ENCODE data around the gene DYNC2LI1.
"Not testable (repeated sequence)": the region's sequence is repeated elsewhere in the genome, so short reads cannot be mapped to it uniquely, and the experiment has no call there.

DYNC2LI1 gene

GRCh38 chr2:43773876-43774613 is at the start of gene DYNC2LI1:
Gene DYNC2LI1, plus strand, starts transcription at chr2:43774039. Its CDS starts 100 bp downstream, at chr2:43774139.
- TF ChIP-seq CTCF (IDR thresholded peaks at IDR 0.05; ENCODE audit: control insufficient read depth, extremely low read depth, insufficient read depth) = no peak
- peak; percentile 59 for DNase-seq (ENCODE audit: low read depth)
- peak within 1 kb of the TSS; percentile 53 for H3K4me3 ChIP-seq (ENCODE audit: low read depth, low read length)

- TF ChIP-seq CTCF (IDR thresholded peaks at IDR 0.05; ENCODE audit: control insufficient read depth, extremely low read depth, insufficient read depth) = no peak
- no peak overlapping the region for H3K4me3 ChIP-seq (ENCODE audit: low read depth, low read length)
- no peak for DNase-seq (ENCODE audit: low read depth)
Observed at GRCh38 chr2:43724728-43725526, 48.9 kb upstream of the DYNC2LI1 start.

GRCh38 chr2:43725711-43726246 is 48.1 kb upstream of the DYNC2LI1 start:
- TF ChIP-seq CTCF (IDR thresholded peaks at IDR 0.05; ENCODE audit: control insufficient read depth, extremely low read depth, insufficient read depth) = no peak
- H3K4me3 ChIP-seq (ENCODE audit: low read depth, low read length) = no peak overlapping the region
- no peak for DNase-seq (ENCODE audit: low read depth)

- DNase-seq (ENCODE audit: low read depth); H3K4me3 ChIP-seq (ENCODE audit: low read depth, low read length): not testable (repeated sequence)
Observed at GRCh38 chr2:43726961-43727633, 46.7 kb upstream of the DYNC2LI1 start.

GRCh38 chr2:43727634-43728014 is 46.2 kb upstream of the DYNC2LI1 start:
- no peak overlapping the region for H3K4me3 ChIP-seq (ENCODE audit: low read depth, low read length)
- DNase-seq (ENCODE audit: low read depth) = no peak
- no peak for TF ChIP-seq CTCF (IDR thresholded peaks at IDR 0.05; ENCODE audit: control insufficient read depth, extremely low read depth, insufficient read depth)

GRCh38 chr2:43729491-43730174 is 44.2 kb upstream of the DYNC2LI1 start:
- no peak overlapping the region for H3K4me3 ChIP-seq (ENCODE audit: low read depth, low read length)
- no peak for TF ChIP-seq CTCF (IDR thresholded peaks at IDR 0.05; ENCODE audit: control insufficient read depth, extremely low read depth, insufficient read depth)
- no peak for DNase-seq (ENCODE audit: low read depth)

Data from LNCaP clone FGC (cell line).